PC-9 (cell line): ENCODE measurements around the gene EIF4G3.

Experiments used
- EZH2 ChIP-seq: fragments of 200-600 bp; sonication (generic); IDR thresholded peaks from 2 replicates; pipeline ENCODE4 v1.8.0; 2017; ENCODE audit warnings: antibody characterized with exemption, low read depth
- TF ChIP-seq, protein P1 (sequence below): fragments of 200-600 bp; sonication (generic); conservative IDR thresholded peaks from 2 replicates; pipeline ENCODE4 v1.6.1; 2017; ENCODE audit warnings: mixed run types, antibody characterized with exemption, mild to moderate bottlenecking, moderate library complexity

GRCh38 chr1:20848162-20848561 lies 328.5 kb downstream of the EIF4G3 start:
- TF ChIP-seq, protein P1, sequence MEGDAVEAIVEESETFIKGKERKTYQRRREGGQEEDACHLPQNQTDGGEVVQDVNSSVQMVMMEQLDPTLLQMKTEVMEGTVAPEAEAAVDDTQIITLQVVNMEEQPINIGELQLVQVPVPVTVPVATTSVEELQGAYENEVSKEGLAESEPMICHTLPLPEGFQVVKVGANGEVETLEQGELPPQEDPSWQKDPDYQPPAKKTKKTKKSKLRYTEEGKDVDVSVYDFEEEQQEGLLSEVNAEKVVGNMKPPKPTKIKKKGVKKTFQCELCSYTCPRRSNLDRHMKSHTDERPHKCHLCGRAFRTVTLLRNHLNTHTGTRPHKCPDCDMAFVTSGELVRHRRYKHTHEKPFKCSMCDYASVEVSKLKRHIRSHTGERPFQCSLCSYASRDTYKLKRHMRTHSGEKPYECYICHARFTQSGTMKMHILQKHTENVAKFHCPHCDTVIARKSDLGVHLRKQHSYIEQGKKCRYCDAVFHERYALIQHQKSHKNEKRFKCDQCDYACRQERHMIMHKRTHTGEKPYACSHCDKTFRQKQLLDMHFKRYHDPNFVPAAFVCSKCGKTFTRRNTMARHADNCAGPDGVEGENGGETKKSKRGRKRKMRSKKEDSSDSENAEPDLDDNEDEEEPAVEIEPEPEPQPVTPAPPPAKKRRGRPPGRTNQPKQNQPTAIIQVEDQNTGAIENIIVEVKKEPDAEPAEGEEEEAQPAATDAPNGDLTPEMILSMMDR, result no peak
- no peak for TF ChIP-seq EZH2
